Cardiac muscle cell (in vitro differentiated cells and primary cell): ENCODE measurements around the gene CCNG1. TPM values are rescaled to one million over a fixed set of nuclear protein-coding genes. Genes with fewer than 3 reads are reported as not detected.

Experiments
- DNase-seq, 2 donors: peaks; one replicate each; pipeline versions ENCODE4 v3.0.0 to v3.0.0-alpha.2; 2010 to 2017; ENCODE audit warnings: low read depth in 1 of 2, low spot score in 1 of 2
- H3K27ac ChIP-seq: fragments of 200-600 bp; sonication (generic); 2 replicates; pipeline ENCODE4 v1.5.1; 2016
- H3K27me3 ChIP-seq: fragments of 200-600 bp; sonication (generic); 2 replicates; pipeline ENCODE4 v1.6.0; 2016; ENCODE audit warnings: control low read depth
- H3K36me3 ChIP-seq: fragments of 200-600 bp; sonication (generic); 2 replicates; pipeline ENCODE4 v1.5.1; 2016; ENCODE audit warnings: control low read depth
- H3K4me1 ChIP-seq: fragments of 200-600 bp; sonication (generic); 2 replicates; pipeline ENCODE4 v1.8.1; 2017; ENCODE audit warnings: low read depth, mild to moderate bottlenecking, mixed run types
- H3K4me3 ChIP-seq: fragments of 200-600 bp; sonication (generic); 2 replicates; pipeline ENCODE4 v1.5.1; 2016; ENCODE audit warnings: mild to moderate bottlenecking
- H3K9me3 ChIP-seq: fragments of 200-600 bp; sonication (generic); 2 replicates; pipeline ENCODE4 v1.5.1; 2017; ENCODE audit warnings: low read depth, mild to moderate bottlenecking, control low read depth
- polyA plus RNA-seq: library from polyadenylated mRNA; unstranded; fragments of >200 nt; fragmentation: Nextera tagmentation; extraction: Ambion mirVana; gene quantifications from 2 replicates; pipeline ENCODE4 v1.2.1, GENCODE V29; 2016
- total RNA-seq: library from RNA; depleted of rRNA; stranded (reverse); fragments of >200 nt; gene quantifications from 2 replicates; pipeline ENCODE4 v1.2.3, GENCODE V29; 2016
- TF ChIP-seq, protein P1 (sequence below): IDR thresholded peaks from 2 replicates; pipeline ENCODE4 v1.5.1; 2012; ENCODE audit warnings: low read depth, mild to moderate bottlenecking, low read length

The CCNG1 gene
- total and polyA plus RNA-seq, 2 experiments from 2014 or later = 134 to 155 TPM

DNA sequence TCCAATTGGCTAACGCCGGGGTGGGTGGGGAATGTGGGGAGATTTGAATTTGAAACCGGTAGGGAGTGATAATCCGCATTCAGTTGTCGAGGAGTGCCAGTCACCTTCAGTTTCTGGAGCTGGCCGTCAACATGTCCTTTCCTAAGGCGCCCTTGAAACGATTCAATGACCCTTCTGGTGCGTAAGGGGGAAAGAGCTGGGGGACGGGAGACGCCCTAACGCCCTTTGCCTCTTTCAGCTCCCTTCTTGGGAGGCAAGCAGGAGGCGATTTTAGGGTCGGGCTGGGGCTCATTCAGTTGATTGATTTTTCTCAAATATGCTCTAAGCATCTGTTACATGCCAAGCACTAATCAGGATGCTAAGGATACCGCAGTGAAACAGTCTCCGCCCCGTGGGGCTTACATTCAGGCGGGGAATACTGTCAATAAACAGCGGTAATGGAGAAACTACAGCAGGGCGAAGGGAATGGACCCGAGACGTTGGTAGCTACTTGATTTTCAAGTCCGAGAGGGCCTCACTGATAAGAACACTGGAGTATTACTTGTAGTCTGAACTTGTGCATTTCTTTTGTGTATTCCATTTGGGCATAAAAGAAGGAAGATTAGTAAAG lies 23.3 kb downstream of the CCNG1 start, which contains the start of gene HMMR:
HMMR (plus strand) TSS at position 71 of the 610 bp plus-strand sequence; CDS start at position 132, 61 bp downstream.
- Histone ChIP-seq H3K4me1 (peaks cover 11% of the 10 kb centered on the region), H3K9me3 (no peaks in the 10 kb centered on the region), H3K27ac (peak within 1 kb of the TSS; percentile 98), H3K4me3 (peak within 1 kb of the TSS; percentile 51), H3K27me3 (no peaks in the 10 kb centered on the region), H3K36me3 (no peaks in the 10 kb centered on the region)
- TF ChIP-seq, protein P1, sequence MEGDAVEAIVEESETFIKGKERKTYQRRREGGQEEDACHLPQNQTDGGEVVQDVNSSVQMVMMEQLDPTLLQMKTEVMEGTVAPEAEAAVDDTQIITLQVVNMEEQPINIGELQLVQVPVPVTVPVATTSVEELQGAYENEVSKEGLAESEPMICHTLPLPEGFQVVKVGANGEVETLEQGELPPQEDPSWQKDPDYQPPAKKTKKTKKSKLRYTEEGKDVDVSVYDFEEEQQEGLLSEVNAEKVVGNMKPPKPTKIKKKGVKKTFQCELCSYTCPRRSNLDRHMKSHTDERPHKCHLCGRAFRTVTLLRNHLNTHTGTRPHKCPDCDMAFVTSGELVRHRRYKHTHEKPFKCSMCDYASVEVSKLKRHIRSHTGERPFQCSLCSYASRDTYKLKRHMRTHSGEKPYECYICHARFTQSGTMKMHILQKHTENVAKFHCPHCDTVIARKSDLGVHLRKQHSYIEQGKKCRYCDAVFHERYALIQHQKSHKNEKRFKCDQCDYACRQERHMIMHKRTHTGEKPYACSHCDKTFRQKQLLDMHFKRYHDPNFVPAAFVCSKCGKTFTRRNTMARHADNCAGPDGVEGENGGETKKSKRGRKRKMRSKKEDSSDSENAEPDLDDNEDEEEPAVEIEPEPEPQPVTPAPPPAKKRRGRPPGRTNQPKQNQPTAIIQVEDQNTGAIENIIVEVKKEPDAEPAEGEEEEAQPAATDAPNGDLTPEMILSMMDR = no peak
- DNase-seq = peak; percentile 32 to 60

DNA sequence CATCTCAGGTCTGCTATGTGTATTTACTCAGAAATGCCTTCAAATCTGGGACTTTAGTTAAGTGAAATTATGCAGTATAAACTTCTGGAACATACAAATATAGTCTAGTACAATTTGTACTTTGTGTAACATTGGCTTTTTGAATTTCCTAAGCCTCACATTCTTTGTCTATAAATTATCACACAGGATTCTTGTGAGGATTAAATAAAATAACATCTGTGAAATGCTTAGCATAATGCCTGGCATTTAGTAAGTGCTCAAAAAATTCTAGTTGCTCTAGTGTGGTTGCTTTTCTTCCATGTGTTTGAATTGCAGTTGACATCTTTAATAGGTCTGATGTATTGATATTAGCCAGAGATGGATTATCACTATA lies 25.7 kb downstream of the CCNG1 start:
- Histone ChIP-seq H3K9me3 (no peaks in the 10 kb centered on the region), H3K36me3 (no peaks in the 10 kb centered on the region), H3K4me3 (no peak overlapping the region), H3K27me3 (no peaks in the 10 kb centered on the region), H3K27ac (no peak overlapping the region), H3K4me1 (peaks cover 7% of the 10 kb centered on the region)
- DNase-seq = no peak
- TF ChIP-seq, protein P1 = no peak

DNA sequence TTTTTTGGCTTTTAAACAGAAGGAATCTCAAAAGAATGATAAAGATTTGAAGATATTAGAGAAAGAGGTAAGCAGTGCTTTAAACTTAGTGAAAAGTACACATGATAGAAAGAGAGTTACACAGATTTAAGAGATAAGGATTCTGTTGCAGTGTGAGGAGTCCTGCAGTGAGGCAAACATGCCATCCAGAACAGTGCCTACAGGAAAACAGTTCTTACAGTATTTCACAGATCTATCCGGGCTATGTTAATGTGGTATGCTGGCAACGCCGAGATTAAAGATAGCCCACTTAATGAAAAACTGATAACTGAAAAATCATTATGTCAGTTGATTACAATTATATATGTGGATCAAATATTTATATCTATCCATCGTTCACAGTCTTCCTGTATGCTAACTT lies 30.3 kb downstream of the CCNG1 start:
- Histone ChIP-seq H3K4me3 (no peak overlapping the region), H3K27me3 (no peaks in the 10 kb centered on the region), H3K36me3 (peaks cover 7% of the 10 kb centered on the region), H3K9me3 (no peaks in the 10 kb centered on the region), H3K4me1 (no peaks in the 10 kb centered on the region), H3K27ac (no peak overlapping the region)
- DNase-seq = no peak
- TF ChIP-seq, protein P1 = no peak

DNA sequence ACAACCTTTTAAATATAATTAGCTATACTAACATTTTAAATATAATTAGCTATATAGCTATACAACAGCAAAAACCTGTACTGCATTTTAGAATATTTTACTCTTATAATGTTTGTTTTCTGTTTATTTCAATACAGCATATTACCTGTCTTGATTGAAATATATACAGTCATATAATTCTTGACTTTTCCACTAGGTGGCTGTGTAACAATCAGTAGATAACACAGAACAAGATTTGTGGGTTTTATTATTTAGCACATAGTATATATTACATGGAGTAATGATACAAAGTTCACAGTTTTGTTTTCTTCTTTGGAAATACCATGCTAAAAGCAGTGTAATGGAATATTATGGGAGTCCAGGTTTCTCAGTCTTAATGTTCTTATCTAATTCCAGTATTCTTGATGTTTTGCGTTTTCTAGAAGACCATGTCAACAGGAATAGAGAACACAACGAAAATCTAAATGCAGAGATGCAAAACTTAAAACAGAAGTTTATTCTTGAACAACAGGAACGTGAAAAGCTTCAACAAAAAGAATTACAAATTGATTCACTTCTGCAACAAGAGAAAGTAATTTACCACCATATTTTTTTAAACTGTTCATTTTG lies 36.3 kb downstream of the CCNG1 start:
- H3K4me3 ChIP-seq = no peak overlapping the region
- H3K9me3 ChIP-seq = no peaks in the 10 kb centered on the region
- peaks cover 14% of the 10 kb centered on the region for H3K36me3 ChIP-seq
- H3K4me1 ChIP-seq = no peaks in the 10 kb centered on the region
- H3K27ac ChIP-seq = no peak overlapping the region
- DNase-seq = peak in 1 of 2 donors; percentile 25
- no peaks in the 10 kb centered on the region for H3K27me3 ChIP-seq
- TF ChIP-seq, protein P1 = peak; percentile 25

DNA sequence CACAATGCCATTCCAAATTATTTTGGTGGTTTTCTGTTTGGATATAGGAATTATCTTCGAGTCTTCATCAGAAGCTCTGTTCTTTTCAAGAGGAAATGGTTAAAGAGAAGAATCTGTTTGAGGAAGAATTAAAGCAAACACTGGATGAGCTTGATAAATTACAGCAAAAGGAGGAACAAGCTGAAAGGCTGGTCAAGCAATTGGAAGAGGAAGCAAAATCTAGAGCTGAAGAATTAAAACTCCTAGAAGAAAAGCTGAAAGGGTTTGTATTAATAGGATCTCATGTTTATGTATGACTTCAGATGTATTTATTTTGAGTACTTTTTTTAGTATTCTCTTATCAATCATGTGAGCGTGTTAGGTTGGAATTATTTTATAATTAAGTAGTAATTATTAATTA lies 38.0 kb downstream of the CCNG1 start:
- H3K4me1 ChIP-seq = no peaks in the 10 kb centered on the region
- no peak overlapping the region for H3K27ac ChIP-seq
- no peaks in the 10 kb centered on the region for H3K9me3 ChIP-seq
- TF ChIP-seq, protein P1 = no peak
- H3K36me3 ChIP-seq = peaks cover 10% of the 10 kb centered on the region
- no peak for DNase-seq
- H3K27me3 ChIP-seq = no peaks in the 10 kb centered on the region
- H3K4me3 ChIP-seq = no peak overlapping the region
